CD4-positive, alpha-beta T cell (primary cell): ENCODE measurements around the gene GRM8. TPM values are rescaled to one million over a fixed set of nuclear protein-coding genes. Genes with fewer than 3 reads are reported as not detected.

ENCODE experiments used
- ATAC-seq: fragments of 200-7000 bp; cut with Tn5 transposase; one replicate; pipeline ENCODE4 v1.10.0; 2022; ENCODE audit warnings: mild to moderate bottlenecking; ENCODE audit not compliant: poor library complexity
- CTCF ChIA-PET: fragments of 350-600 bp; sonication (Branson Sonifier 250); formaldehyde crosslinking; loops from one replicate; lab custom pipeline; 2021; ENCODE audit warnings: antibody characterized with exemption, inconsistent platforms; lab: Charles Lee
- POLR2A ChIA-PET: fragments of 350-600 bp; sonication (Branson Sonifier 250); formaldehyde crosslinking; loops from one replicate; lab custom pipeline; 2021; ENCODE audit warnings: antibody characterized with exemption, inconsistent platforms; lab: Charles Lee
- DNase-seq, 14 experiments: peaks; one replicate each; pipeline ENCODE4 v3.0.0-alpha.2; 2013 to 2020; ENCODE audit warnings: mixed read lengths in 2 of 14
- H3K27ac ChIP-seq, 2 donors: one replicate each; pipeline versions ENCODE4 v1.5.1 to v1.7.0; 2013; ENCODE audit warnings: low read length in 2 of 2, low read depth in 1 of 2, mild to moderate bottlenecking in 1 of 2
- H3K27me3 ChIP-seq, 2 experiments: 1 replicate in 1 of 2; 2 replicates in 1 of 2; pipeline versions ENCODE4 v1.6.1 to v1.7.0; 2013; ENCODE audit warnings: low read length in 2 of 2, control low read depth in 1 of 2, mild to moderate bottlenecking in 1 of 2, moderate library complexity in 1 of 2; ENCODE audit not compliant: insufficient read depth in 2 of 2, control insufficient read depth in 1 of 2
- H3K36me3 ChIP-seq: one replicate; pipeline ENCODE4 v1.6.1; 2013; ENCODE audit warnings: low read length, control low read depth; ENCODE audit not compliant: insufficient read depth
- H3K4me1 ChIP-seq: one replicate; pipeline ENCODE4 v1.6.1; 2013; ENCODE audit warnings: low read length, control low read depth; ENCODE audit not compliant: insufficient read depth
- H3K4me3 ChIP-seq: one replicate; pipeline ENCODE4 v1.5.1; 2013; ENCODE audit warnings: mild to moderate bottlenecking, low read length, moderate library complexity
- H3K9me3 ChIP-seq, 2 experiments: 1 replicate in 1 of 2; 2 replicates in 1 of 2; pipeline versions ENCODE4 v1.6.1 to v1.7.0; 2013; ENCODE audit warnings: low read length in 2 of 2, mild to moderate bottlenecking in 2 of 2, control low read depth in 1 of 2, moderate library complexity in 1 of 2; ENCODE audit not compliant: control insufficient read depth in 1 of 2, insufficient read depth in 1 of 2
- H3K27ac Mint-ChIP-seq: one replicate; pipeline ENCODE4 v1.8.0; 2020; ENCODE audit warnings: mixed read lengths
- H3K27me3 Mint-ChIP-seq: one replicate; pipeline ENCODE4 v1.8.0; 2021; ENCODE audit warnings: mixed read lengths
- H3K36me3 Mint-ChIP-seq: one replicate; pipeline ENCODE4 v1.8.0; 2021; ENCODE audit warnings: low read depth, mixed read lengths
- H3K4me1 Mint-ChIP-seq: one replicate; pipeline ENCODE4 v1.8.0; 2021; ENCODE audit warnings: low read depth, mixed read lengths
- H3K4me3 Mint-ChIP-seq: one replicate; pipeline ENCODE4 v1.8.0; 2020; ENCODE audit warnings: mild to moderate bottlenecking, mixed read lengths
- H3K9me3 Mint-ChIP-seq: one replicate; pipeline ENCODE4 v1.8.0; 2020; ENCODE audit warnings: mixed read lengths
- intact Hi-C, 2 experiments: fragments of 100-400 bp; cut with DNase I in 1 of 2; cut with micrococcal nuclease in 1 of 2; formaldehyde crosslinking; loops; one replicate each; pipeline versions ENCODE4 v1.15.1 to v1.9.0; 2023 to 2025; cut with DNase I, micrococcal nuclease
- total RNA-seq, 174 experiments: library from RNA in 2 of 174; stranded (reverse) in 2 of 174; gene quantifications; one replicate each; pipeline ENCODE4 v1.2.3 and lab custom pipeline; 2021 to 2026
- TF ChIP-seq, protein P1 (sequence below): fragments of 200-600 bp; IDR thresholded peaks from one replicate; pipeline ENCODE4 v1.8.0; 2022; ENCODE audit warnings: antibody characterized with exemption, mild to moderate bottlenecking

The GRM8 gene
- total RNA-seq, 2 experiments from 2014 or later = not detected

DNA sequence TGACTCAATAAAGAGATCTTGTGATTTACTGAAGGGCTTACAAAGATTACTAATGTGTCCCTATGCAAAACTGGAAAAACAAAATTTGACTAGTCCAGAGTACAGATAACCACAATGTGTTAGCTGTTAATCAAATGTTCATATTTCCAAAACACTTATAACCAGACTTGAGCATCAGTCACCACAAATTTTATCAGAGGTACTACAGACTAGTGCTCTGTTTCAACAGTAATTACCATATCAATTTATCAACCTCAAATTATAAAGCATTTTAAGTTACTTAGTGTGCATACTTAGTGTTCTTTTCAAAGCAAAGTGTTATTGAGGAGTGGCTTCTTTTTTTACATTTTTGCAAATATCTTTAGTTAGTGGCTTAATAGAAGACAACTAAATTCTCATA is 765.9 kb downstream of the GRM8 start:
- DNase-seq (no peak), ATAC-seq (no peak)
- Histone ChIP-seq H3K27me3 (no peaks in the 10 kb centered on the region), H3K4me1 (no peaks in the 10 kb centered on the region), H3K4me3 (no peak overlapping the region), H3K27ac (no peak overlapping the region), H3K36me3 (no peaks in the 10 kb centered on the region), H3K9me3 (no peaks in the 10 kb centered on the region)
- no peaks in the 10 kb centered on the region for H3K9me3 Mint-ChIP-seq
- ChIA-PET CTCF (no interaction called here), POLR2A (no interaction called here)
- intact Hi-C loops = no loop called here
- TF ChIP-seq, protein P1, sequence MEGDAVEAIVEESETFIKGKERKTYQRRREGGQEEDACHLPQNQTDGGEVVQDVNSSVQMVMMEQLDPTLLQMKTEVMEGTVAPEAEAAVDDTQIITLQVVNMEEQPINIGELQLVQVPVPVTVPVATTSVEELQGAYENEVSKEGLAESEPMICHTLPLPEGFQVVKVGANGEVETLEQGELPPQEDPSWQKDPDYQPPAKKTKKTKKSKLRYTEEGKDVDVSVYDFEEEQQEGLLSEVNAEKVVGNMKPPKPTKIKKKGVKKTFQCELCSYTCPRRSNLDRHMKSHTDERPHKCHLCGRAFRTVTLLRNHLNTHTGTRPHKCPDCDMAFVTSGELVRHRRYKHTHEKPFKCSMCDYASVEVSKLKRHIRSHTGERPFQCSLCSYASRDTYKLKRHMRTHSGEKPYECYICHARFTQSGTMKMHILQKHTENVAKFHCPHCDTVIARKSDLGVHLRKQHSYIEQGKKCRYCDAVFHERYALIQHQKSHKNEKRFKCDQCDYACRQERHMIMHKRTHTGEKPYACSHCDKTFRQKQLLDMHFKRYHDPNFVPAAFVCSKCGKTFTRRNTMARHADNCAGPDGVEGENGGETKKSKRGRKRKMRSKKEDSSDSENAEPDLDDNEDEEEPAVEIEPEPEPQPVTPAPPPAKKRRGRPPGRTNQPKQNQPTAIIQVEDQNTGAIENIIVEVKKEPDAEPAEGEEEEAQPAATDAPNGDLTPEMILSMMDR = no peak
- no peak overlapping the region for H3K4me3 Mint-ChIP-seq
- H3K27ac Mint-ChIP-seq = no peak overlapping the region
- H3K4me1 Mint-ChIP-seq = no peaks in the 10 kb centered on the region
- H3K27me3 Mint-ChIP-seq = no peaks in the 10 kb centered on the region
- no peaks in the 10 kb centered on the region for H3K36me3 Mint-ChIP-seq

DNA sequence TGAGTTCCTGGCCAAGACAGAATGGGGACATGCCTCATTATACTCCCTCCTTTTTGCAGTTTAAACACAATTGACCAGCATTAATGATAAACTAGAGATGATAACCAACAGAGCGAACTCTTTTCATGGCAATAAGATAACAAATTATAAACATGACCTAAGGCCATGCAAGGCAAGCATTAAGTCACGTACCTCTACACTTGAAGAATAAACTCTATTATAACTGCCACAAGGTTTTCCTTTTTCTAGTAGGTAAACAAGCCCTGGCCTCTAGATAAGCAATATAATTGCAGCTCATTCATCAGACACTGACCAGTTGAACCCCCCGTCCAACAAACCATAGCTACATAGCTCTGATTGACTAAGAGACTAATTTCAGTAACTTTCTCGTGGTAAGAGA is 767.0 kb downstream of the GRM8 start:
- POLR2A ChIA-PET = no interaction called here
- no peak for DNase-seq
- H3K9me3 ChIP-seq = no peaks in the 10 kb centered on the region
- TF ChIP-seq, protein P1 = no peak
- no peaks in the 10 kb centered on the region for H3K4me1 ChIP-seq
- peaks cover 1% of the 10 kb centered on the region for H3K9me3 Mint-ChIP-seq
- no peaks in the 10 kb centered on the region for H3K4me1 Mint-ChIP-seq
- no peak overlapping the region for H3K27ac ChIP-seq
- H3K27ac Mint-ChIP-seq = no peak overlapping the region
- CTCF ChIA-PET = no interaction called here
- no peak overlapping the region for H3K4me3 ChIP-seq
- no peaks in the 10 kb centered on the region for H3K36me3 ChIP-seq
- intact Hi-C loops = no loop called here
- no peaks in the 10 kb centered on the region for H3K27me3 ChIP-seq
- no peak for ATAC-seq
- no peak overlapping the region for H3K4me3 Mint-ChIP-seq
- no peaks in the 10 kb centered on the region for H3K27me3 Mint-ChIP-seq
- H3K36me3 Mint-ChIP-seq = no peaks in the 10 kb centered on the region

DNA sequence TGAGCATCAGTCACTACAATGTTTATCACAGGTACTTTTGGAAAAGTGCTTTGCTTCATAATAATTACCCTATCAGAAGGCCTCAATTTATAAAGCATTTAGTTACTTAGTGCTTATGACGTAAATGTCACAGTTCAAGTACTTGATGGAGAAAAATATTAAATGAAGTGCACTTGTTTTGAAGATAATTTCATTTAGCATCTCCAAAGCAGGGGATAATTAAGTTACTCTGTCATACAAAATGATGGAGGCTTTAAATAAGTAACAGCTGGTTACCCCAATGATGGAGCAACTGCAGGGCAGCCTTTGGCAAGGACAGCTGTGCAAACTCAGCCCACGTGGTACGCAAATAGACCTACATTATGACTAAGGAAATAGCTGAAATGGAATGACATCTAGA is 768.8 kb downstream of the GRM8 start:
- ATAC-seq (no peak), DNase-seq (no peak)
- ChIA-PET POLR2A (no interaction called here), CTCF (no interaction called here)
- no peaks in the 10 kb centered on the region for H3K36me3 Mint-ChIP-seq
- H3K27ac Mint-ChIP-seq = no peak overlapping the region
- H3K4me3 Mint-ChIP-seq = no peak overlapping the region
- peaks cover 1% of the 10 kb centered on the region for H3K9me3 Mint-ChIP-seq
- TF ChIP-seq, protein P1 = no peak
- H3K9me3 ChIP-seq = peaks cover 0 to 3% of the 10 kb centered on the region in 2 experiments
- no peaks in the 10 kb centered on the region for H3K27me3 ChIP-seq
- H3K27ac ChIP-seq = no peak overlapping the region
- no peaks in the 10 kb centered on the region for H3K4me1 ChIP-seq
- intact Hi-C loops = no loop called here
- H3K36me3 ChIP-seq = no peaks in the 10 kb centered on the region
- H3K27me3 Mint-ChIP-seq = no peaks in the 10 kb centered on the region
- no peak overlapping the region for H3K4me3 ChIP-seq
- H3K4me1 Mint-ChIP-seq = no peaks in the 10 kb centered on the region
